PC-9 (cell line): ENCODE measurements around the gene KIF22.

Experiments used
- CTCF ChIP-seq: fragments of 200-600 bp; sonication (generic); conservative IDR thresholded peaks from 2 replicates; pipeline ENCODE4 v1.6.1; 2017; ENCODE audit warnings: mixed run types, antibody characterized with exemption, mild to moderate bottlenecking, moderate library complexity
- EZH2 ChIP-seq: fragments of 200-600 bp; sonication (generic); IDR thresholded peaks from 2 replicates; pipeline ENCODE4 v1.8.0; 2017; ENCODE audit warnings: antibody characterized with exemption, low read depth

GRCh38 chr16:29811170-29811895, 20.8 kb downstream of the KIF22 start:
- TF ChIP-seq CTCF: no peak
- no peak for TF ChIP-seq EZH2
